SK-N-MC (cell line): ENCODE results near the gene KCNJ11.

Experiments used
- EZH2 ChIP-seq: fragments of 200-600 bp; sonication (generic); IDR thresholded peaks from one replicate; pipeline ENCODE4 v1.6.1; 2017; ENCODE audit warnings: antibody characterized with exemption
- FOXP2 ChIP-seq: optimal IDR thresholded peaks from 2 replicates; pipeline ENCODE3; 2011; ENCODE audit warnings: mild to moderate bottlenecking, moderate library complexity; ENCODE audit not compliant: insufficient read depth; ENCODE audit errors: extremely low read length, control extremely low read depth
- POLR2AphosphoS5 ChIP-seq: IDR thresholded peaks from 2 replicates; pipeline ENCODE4 v1.6.1; 2012; ENCODE audit warnings: mild to moderate bottlenecking, low read depth, low read length, borderline replicate concordance

GRCh38 chr11:17386331-17387084 lies 2.0 kb downstream of the KCNJ11 start:
- TF ChIP-seq POLR2AphosphoS5 (no peak), EZH2 (no peak), FOXP2 (no peak)
